Osteoblast (primary cell): ENCODE data around the gene UFC1. TPM values are rescaled to one million over a fixed set of nuclear protein-coding genes. Genes with fewer than 3 reads are reported as not detected.

Experiments used
- DNase-seq: peaks from one replicate; pipeline ENCODE4 v3.0.0; 2011; ENCODE audit warnings: low spot score, mixed read lengths; ENCODE audit not compliant: insufficient read length; ENCODE audit errors: missing footprints
- H2AFZ ChIP-seq: 2 replicates; pipeline ENCODE4 v1.6.0; 2011; ENCODE audit warnings: mild to moderate bottlenecking, low read length
- H3K27ac ChIP-seq: 2 replicates; pipeline ENCODE4 v1.5.1; 2011; ENCODE audit warnings: mild to moderate bottlenecking, low read depth, low read length, moderate library complexity
- H3K27me3 ChIP-seq: 2 replicates; pipeline ENCODE4 v1.6.0; 2012; ENCODE audit warnings: mild to moderate bottlenecking, control low read depth, inconsistent platforms, low read length, moderate library complexity; ENCODE audit not compliant: insufficient read depth
- H3K36me3 ChIP-seq: 2 replicates; pipeline ENCODE4 v1.5.1; 2011; ENCODE audit warnings: mild to moderate bottlenecking, low read length, control low read depth, moderate library complexity; ENCODE audit not compliant: insufficient read depth
- H3K4me1 ChIP-seq: 2 replicates; pipeline ENCODE4 v1.5.1; 2011; ENCODE audit warnings: mild to moderate bottlenecking, low read length, control low read depth, moderate library complexity; ENCODE audit not compliant: insufficient read depth
- H3K4me2 ChIP-seq: 2 replicates; pipeline ENCODE4 v1.6.0; 2011; ENCODE audit warnings: mild to moderate bottlenecking, low read length; ENCODE audit not compliant: insufficient read depth
- H3K4me3 ChIP-seq: fragments of 200-600 bp; sonication (generic); 3 replicates; pipeline ENCODE4 v1.5.1; 2012; ENCODE audit warnings: mild to moderate bottlenecking, low read length, inconsistent platforms; ENCODE audit not compliant: insufficient read depth
- H3K79me2 ChIP-seq: 2 replicates; pipeline ENCODE4 v1.6.0; 2012; ENCODE audit warnings: mild to moderate bottlenecking, low read length, control low read depth, inconsistent platforms; ENCODE audit not compliant: insufficient read depth
- H3K9me3 ChIP-seq: 2 replicates; pipeline ENCODE4 v1.5.1; 2011; ENCODE audit warnings: low read depth, low read length, control low read depth
- H4K20me1 ChIP-seq: 2 replicates; pipeline ENCODE4 v1.6.0; 2012; ENCODE audit warnings: mild to moderate bottlenecking, low read length, control low read depth; ENCODE audit not compliant: insufficient read depth
- total RNA-seq: library from RNA; depleted of rRNA; stranded (reverse); fragments of >200 nt; gene quantifications from 2 replicates; pipeline ENCODE4 v1.2.3, GENCODE V29; 2012
- TF ChIP-seq, protein P1 (sequence below): IDR thresholded peaks from 2 replicates; pipeline ENCODE4 v1.5.1; 2011; ENCODE audit warnings: mild to moderate bottlenecking, low read depth, low read length, moderate library complexity; ENCODE audit errors: extremely low read depth

Gene UFC1
- total RNA-seq, 1 donor: 95.2 TPM

DNA sequence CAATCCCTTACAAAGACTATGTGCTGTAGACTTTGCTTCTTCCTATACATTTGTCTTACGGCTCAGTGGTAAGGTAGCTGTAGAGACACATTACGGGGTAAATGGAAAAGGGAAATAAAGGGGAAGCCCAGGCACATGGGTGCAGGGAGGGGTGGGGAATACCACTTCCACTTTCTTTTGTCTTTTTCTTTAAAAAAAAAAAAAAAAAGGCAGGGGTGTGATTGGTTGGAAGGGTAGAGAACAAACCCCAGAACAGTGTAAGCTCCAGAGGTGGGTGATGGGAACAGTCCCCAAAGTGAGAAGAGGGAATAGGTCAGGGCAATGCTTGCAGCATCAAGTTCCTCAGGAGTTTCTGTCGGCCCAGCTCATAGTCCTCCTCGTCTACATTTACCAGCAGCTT lies 31.9 kb upstream of the UFC1 start:
- peaks cover 58% of the 10 kb centered on the region for H3K36me3 ChIP-seq
- no peak overlapping the region for H3K27ac ChIP-seq
- H3K79me2 ChIP-seq: peaks cover 59% of the 10 kb centered on the region
- TF ChIP-seq, protein P1, sequence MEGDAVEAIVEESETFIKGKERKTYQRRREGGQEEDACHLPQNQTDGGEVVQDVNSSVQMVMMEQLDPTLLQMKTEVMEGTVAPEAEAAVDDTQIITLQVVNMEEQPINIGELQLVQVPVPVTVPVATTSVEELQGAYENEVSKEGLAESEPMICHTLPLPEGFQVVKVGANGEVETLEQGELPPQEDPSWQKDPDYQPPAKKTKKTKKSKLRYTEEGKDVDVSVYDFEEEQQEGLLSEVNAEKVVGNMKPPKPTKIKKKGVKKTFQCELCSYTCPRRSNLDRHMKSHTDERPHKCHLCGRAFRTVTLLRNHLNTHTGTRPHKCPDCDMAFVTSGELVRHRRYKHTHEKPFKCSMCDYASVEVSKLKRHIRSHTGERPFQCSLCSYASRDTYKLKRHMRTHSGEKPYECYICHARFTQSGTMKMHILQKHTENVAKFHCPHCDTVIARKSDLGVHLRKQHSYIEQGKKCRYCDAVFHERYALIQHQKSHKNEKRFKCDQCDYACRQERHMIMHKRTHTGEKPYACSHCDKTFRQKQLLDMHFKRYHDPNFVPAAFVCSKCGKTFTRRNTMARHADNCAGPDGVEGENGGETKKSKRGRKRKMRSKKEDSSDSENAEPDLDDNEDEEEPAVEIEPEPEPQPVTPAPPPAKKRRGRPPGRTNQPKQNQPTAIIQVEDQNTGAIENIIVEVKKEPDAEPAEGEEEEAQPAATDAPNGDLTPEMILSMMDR: no peak
- no peaks in the 10 kb centered on the region for H3K27me3 ChIP-seq
- no peak for DNase-seq
- no peak overlapping the region for H3K4me3 ChIP-seq
- H2AFZ ChIP-seq: no peak overlapping the region
- peaks cover 22% of the 10 kb centered on the region for H3K4me1 ChIP-seq
- H3K9me3 ChIP-seq: no peaks in the 10 kb centered on the region
- H4K20me1 ChIP-seq: peaks cover 17% of the 10 kb centered on the region
- no peak overlapping the region for H3K4me2 ChIP-seq

DNA sequence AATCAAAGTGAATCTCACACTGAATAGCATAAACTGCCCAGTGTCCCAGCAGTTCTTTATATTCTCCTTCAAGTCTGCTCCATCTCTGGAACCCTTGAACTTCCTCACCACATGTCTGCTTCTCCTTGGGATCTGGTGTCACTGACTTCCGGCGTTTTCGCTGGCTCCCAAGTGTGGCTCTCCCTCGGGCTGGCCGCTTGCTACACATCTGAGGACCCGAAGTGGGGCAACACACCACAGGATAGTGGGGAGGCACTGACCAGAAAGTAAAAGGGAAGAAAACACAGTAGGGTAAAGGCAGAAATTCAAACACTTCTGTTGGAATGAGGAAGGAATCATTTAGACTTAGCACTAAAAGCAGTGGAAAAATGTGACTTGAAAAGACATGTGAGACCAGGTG lies 30.8 kb upstream of the UFC1 start:
- TF ChIP-seq, protein P1: no peak
- no peak overlapping the region for H3K4me3 ChIP-seq
- H3K79me2 ChIP-seq: peaks cover 60% of the 10 kb centered on the region
- H3K4me2 ChIP-seq: no peak overlapping the region
- peaks cover 18% of the 10 kb centered on the region for H3K4me1 ChIP-seq
- peaks cover 18% of the 10 kb centered on the region for H4K20me1 ChIP-seq
- H3K36me3 ChIP-seq: peaks cover 58% of the 10 kb centered on the region
- no peak for DNase-seq
- no peaks in the 10 kb centered on the region for H3K27me3 ChIP-seq
- H2AFZ ChIP-seq: no peak overlapping the region
- H3K9me3 ChIP-seq: no peaks in the 10 kb centered on the region
- no peak overlapping the region for H3K27ac ChIP-seq

DNA sequence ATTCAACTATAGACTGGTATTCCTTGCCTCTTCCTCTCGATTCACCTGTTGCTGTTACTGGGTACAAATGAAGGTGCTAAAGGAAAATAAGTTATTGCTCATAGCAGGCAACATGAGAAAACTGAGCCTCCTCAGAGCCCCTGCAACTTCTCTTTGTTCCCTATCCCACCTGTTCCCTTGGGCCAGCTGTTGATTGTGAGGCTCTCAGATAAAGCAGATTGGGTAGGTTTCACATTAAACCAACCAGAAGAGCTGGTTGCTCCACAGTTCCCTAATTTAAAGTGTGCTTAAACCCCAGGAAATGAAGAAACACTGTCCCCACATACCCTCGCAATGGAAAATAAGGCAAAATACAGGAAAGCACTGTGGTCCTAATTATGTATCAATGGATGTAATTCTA lies 26.1 kb upstream of the UFC1 start:
- no peak overlapping the region for H3K4me2 ChIP-seq
- no peak overlapping the region for H2AFZ ChIP-seq
- peaks cover 26% of the 10 kb centered on the region for H4K20me1 ChIP-seq
- DNase-seq: no peak
- peaks cover 87% of the 10 kb centered on the region for H3K79me2 ChIP-seq
- no peak overlapping the region for H3K27ac ChIP-seq
- no peaks in the 10 kb centered on the region for H3K9me3 ChIP-seq
- H3K4me3 ChIP-seq: no peak overlapping the region
- TF ChIP-seq, protein P1: no peak
- H3K36me3 ChIP-seq: peaks cover 46% of the 10 kb centered on the region
- H3K4me1 ChIP-seq: peaks cover 13% of the 10 kb centered on the region
- H3K27me3 ChIP-seq: no peaks in the 10 kb centered on the region

DNA sequence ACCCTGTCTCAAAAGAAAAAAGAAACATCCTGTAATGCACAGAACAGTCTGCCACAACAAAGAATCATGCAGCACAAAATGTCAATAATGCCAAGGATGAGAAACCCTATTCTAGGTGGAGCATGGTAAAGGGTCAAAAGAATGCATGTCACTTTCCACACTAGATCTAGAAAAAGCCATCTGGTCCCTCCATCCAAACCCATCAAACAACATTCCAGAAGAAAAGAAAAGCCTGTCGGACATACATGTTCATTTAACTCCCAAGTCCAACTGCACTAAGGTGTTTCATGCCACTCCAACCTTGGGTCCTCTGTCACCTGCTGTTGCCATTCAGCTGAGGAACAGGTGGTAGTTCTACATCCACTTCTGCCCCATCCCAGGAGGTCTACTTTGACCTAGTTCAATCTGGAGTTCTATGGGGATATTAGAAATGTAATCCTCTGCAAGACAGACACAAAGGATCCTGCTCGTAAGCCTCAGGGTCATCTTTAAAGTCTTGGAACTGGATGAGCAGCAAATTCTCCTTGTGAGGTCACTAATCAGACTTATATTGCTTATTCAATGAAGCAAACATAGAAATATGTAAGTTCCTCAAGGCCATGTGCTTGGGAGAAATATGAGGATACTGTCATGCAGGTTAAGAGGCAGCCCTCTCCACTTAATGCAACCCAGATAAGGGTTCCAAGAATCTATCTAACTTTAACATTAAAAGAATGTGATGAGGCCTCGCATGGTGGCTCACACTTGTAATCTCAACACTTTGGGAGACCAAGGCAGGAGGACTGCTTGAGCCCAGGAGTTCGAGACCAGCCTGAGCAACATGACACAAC lies 25.0 kb upstream of the UFC1 start:
- H3K36me3 ChIP-seq: peaks cover 36% of the 10 kb centered on the region
- TF ChIP-seq, protein P1: no peak
- DNase-seq: no peak

More for the DNA sequence above, 25.0 kb upstream of the UFC1 start:
- no peak overlapping the region for H3K4me2 ChIP-seq
- H3K79me2 ChIP-seq: peaks cover 96% of the 10 kb centered on the region
- no peak overlapping the region for H3K27ac ChIP-seq
- peaks cover 20% of the 10 kb centered on the region for H3K4me1 ChIP-seq
- peaks cover 26% of the 10 kb centered on the region for H4K20me1 ChIP-seq
- H3K27me3 ChIP-seq: no peaks in the 10 kb centered on the region
- no peak overlapping the region for H2AFZ ChIP-seq
- H3K4me3 ChIP-seq: no peak overlapping the region
- H3K9me3 ChIP-seq: no peaks in the 10 kb centered on the region
